ENCODE results near the gene MAGT1.
"Not testable (repeated sequence)": the region's sequence is repeated elsewhere in the genome, so short reads cannot be mapped to it uniquely, and the experiment has no call there.

Gene MAGT1

DNA sequence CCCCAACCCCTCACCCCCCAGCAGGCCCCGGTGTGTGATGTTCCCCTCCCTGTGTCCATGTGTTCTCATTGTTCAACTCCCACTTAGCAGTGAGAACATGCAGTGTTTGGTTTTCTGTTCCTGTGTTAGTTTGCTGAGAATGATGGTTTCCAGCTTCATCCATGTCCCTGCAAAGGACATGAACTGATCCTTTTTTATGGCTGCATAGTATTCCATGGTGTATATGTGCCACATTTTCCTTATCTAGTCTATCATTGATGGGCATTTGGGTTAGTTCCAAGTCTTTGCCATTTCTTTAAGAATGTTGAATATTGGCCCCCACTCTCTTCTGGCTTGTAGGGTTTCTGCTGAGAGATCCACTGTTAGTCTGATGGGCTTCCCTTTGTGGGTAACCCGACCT, 73.2 kb downstream of the MAGT1 start:
- not testable (repeated sequence) for DNase-seq

DNA sequence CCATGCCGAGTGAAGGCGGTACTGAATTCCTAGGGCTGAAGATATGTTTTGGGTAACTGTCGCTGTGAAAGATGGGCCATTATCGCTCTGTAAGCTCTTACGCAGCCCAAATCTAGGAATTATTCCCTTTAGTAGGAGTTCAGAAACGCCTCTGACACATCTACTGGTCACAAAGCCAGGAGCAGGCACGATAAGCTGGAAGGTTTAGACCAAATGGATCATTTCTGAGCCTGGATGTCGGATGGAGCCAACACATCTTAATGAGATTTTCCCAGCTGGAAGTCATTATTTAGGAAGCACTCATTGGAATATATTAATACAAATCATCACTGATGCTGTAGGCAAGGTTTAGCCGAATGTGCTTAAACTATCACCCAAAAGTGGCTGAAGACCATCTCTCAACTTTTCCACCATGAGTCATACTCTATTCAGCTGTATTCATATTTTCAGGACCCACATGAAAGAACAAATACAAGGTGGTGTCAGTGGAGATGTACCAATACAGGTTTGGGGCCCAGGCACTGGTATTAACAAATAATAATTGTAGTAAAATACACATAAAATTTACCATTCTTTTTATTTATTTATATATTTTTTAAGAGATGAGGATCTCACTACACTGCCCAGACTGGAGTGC, 75.0 kb downstream of the MAGT1 start:
- no peak for DNase-seq

DNA sequence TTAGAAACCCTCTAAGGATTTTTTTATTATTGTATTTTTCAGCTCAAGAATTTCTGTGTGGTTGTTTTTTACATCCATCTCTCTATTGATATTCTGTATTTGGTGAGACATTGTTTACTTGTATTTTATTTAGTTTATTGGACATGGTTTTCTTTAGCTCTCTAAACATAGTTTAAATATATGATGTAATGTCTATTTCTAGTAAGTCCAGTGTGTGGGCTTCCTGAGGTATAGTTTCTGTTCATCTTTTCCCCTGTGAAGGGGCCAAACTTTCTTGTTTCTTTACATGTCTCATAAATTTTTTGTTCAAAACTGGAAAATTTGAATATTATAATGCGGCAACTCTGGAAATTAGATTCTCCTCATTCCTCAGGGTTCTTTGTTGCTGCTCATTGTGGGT, 81.0 kb downstream of the MAGT1 start:
- no peak for DNase-seq

DNA sequence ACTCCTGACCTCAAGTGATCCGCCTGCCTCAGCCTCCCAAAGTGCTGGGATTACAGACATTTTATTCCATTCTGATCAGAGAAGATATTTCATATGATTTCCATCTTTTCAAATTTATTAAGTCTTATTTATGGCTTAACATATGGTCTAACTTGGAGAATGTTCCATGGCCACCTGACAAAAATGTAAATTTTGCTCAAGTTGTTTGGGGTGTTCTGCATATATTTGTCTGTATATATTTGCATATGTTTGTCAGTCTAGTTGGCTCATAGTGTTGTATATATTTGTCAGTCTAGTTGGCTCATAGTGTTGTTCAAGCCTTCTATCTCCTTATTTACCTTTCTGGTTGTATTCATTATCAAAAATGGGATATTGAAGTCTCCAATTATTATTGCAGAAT, 93.0 kb downstream of the MAGT1 start:
- no peak for DNase-seq

DNA sequence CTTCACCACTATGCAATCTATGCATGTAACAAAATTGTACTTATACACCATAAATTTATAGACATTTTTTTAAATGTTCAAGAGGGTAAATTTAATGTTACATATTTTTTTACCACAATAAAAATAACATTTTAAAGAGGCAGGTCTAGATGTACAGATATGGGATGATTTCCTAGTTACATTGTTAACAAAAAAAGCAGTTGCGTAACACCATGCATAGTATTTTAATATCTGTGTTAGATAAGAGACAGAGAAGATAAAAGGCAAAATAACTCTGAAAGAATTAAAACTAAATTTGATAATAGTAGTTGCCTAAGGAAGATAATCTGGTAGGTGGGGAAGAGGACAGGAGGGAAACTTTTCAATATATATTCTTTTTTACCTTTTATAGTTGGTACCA, 100.1 kb downstream of the MAGT1 start:
- no peak for DNase-seq

DNA sequence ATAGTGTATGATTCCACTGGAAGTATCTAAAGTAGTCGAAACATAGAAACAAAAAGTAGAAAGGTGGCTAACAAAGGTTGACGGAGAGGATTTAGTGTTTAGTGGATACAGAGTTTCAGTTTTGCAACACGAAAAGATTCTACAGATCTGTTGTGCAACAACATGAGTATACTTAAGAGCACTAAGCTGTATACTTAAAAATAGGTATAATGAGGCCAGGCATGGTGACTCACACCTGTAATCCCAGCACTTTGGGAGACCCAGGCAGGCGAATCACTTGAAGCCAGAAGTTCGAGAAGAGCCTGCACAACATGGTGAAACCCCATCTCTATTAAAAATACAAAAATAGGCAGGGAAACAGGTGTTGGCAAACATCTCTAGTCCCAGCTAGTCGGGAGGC, 101.3 kb downstream of the MAGT1 start:
- no peak for DNase-seq

DNA sequence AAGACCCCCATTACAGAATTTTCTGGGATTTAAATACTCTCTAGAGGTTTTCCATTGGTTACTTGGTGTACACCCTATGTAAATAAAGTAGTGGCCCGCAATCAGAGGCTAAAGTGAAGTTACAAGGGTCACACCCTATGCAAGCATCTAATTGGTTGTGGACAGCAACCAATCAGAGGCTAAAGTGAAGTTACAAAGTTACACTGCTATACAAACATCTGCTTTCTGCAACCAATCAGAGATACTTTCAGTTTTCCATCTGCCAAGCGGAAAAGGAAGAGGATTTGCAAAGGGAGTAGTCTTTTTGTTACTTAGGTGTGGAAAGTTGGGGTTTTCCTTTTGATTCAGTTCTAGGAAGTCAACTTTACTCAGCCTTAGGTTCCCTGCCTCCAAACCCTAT, 107.2 kb downstream of the MAGT1 start:
- DNase-seq: no peak

DNA sequence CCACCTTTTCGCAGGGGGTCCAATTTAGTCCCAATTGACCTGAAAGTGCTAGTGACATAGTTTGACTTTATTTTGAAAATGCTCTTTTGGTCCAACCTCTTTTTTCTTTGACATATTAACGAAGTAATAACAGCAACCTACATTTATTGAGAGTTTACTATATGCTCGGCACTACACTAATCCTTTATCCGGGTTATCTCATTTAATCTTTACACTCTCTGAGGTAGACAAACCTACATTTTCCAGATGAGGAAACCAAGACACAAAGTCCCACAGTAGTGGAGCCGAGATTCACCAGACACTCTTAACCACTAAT, 108.9 kb downstream of the MAGT1 start:
- no peak for DNase-seq

DNA sequence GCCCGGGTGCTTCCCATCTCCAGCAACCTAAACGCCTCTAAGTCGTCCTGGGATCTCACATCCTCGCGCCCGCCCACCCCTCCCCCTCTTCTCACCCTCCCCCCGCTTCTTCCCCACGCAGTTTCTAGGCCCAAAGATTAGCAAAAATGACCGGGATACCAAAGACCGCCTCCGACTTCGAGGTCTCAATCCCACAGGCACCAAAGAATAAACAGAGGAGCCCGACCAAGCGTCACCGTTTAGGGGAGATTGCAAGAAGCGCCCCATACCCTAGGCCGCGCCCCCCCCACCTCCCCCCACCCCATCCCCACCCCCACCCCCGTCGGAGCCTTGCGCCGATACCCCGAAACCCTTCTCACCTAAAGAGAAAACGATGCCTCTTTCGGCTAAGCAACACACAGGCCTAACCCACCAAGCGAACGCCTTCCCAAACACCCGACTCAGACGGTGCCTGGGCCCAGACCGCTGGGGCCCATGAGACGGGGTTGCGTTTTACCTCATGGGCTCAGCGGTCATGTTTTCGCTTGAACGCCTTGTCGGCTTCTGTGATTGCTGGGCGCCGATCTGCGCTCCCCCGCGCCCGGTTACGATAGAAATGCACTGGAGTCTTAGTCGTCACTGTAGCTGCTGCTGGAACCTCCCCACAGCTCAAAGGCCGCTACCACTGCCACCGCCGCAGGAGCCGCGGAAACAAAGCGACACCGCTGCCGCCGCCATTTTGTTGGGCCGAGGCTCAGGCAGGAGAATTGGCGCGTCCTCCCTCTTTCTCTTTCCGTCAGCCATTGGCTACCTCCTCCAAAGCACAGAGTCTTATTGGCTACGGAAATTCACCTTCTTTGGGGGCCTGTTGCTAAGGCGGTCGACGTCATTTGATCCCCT, 109.5 kb downstream of the MAGT1 start, which contains the start of gene ATRX:
Gene ATRX, minus strand, starts transcription at position 731 of the 879 bp plus-strand sequence. Its CDS starts 215 bp downstream, at position 516.
- DNase-seq: peak; percentile 77

DNA sequence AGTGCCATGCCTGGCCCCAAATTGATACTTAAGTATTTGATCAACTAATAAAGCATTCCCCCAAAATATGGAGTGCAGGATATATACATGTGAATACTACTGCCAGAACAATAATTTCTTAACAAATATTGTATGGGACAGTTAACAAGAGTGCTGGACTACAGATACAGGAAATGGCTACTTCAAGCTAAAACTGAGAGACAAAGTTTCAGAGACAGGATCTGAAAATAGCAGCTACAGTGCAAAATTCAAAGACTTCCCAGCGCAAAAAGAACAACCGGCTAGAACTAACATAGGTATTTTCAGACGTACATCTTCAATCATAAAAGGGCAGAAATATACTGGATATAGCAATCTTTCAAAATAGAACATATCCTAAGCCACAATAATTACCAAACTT, 115.5 kb downstream of the MAGT1 start:
- DNase-seq: no peak

DNA sequence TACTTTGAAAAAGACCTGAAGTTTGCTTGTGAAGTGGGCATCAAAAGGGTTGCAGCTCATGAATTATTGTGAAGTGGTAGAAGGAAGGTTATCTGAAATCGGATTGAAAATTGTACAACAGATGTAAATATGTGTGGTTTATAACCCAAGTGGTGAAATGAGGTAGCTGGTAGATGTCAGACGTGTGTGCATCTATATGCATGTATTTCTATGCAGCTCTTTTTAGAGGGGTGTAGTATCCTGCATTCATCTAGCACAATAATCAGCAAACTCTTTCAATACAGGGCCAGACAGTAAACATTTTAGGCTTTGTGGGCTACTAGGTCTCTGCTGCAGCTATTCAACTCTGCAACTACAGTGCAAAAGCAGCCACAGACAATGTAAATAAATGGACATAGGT, 118.6 kb downstream of the MAGT1 start:
- no peak for DNase-seq
